Liver (tissue), 9 donors: Measurements from ENCODE around the gene ARPC4. TPM values are rescaled to one million over a fixed set of nuclear protein-coding genes. Genes with fewer than 3 reads are reported as not detected.

Source experiments
- DNase-seq: peaks from one replicate; pipeline ENCODE4 v3.0.0-alpha.2; 2017; ENCODE audit warnings: low spot score
- H3K27ac ChIP-seq, 2 donors: one replicate each; pipeline ENCODE4 v1.7.0; 2013; ENCODE audit warnings: inconsistent platforms in 2 of 2, low read length in 2 of 2, control low read depth in 1 of 2, low read depth in 1 of 2, mild to moderate bottlenecking in 1 of 2
- H3K27me3 ChIP-seq, 4 donors: one replicate each; pipeline versions ENCODE4 v1.6.1 to v1.7.0; 2013; ENCODE audit warnings: low read length in 3 of 4, inconsistent platforms in 1 of 4, mild to moderate bottlenecking in 1 of 4, moderate library complexity in 1 of 4; ENCODE audit not compliant: control insufficient read depth in 4 of 4, insufficient read depth in 4 of 4
- H3K36me3 ChIP-seq, 4 donors: one replicate each; pipeline versions ENCODE4 v1.6.1 to v1.7.0; 2013; ENCODE audit warnings: low read length in 3 of 4, mild to moderate bottlenecking in 3 of 4, low read depth in 1 of 4, moderate library complexity in 1 of 4; ENCODE audit not compliant: control insufficient read depth in 4 of 4, insufficient read depth in 3 of 4
- H3K4me1 ChIP-seq, 4 donors: one replicate each; pipeline versions ENCODE4 v1.6.1 to v1.7.0; 2013; ENCODE audit warnings: low read length in 3 of 4, mild to moderate bottlenecking in 3 of 4, moderate library complexity in 1 of 4; ENCODE audit not compliant: control insufficient read depth in 4 of 4, insufficient read depth in 4 of 4
- H3K4me3 ChIP-seq, 3 donors: one replicate each; pipeline versions ENCODE4 v1.6.1 to v1.7.0; 2013; ENCODE audit warnings: low read length in 3 of 3, control low read depth in 1 of 3, low read depth in 1 of 3, mild to moderate bottlenecking in 1 of 3
- H3K9ac ChIP-seq, 2 donors: one replicate each; pipeline ENCODE4 v1.7.0; 2013; ENCODE audit warnings: low read length in 2 of 2, mild to moderate bottlenecking in 2 of 2, moderate library complexity in 2 of 2, control low read depth in 1 of 2, low read depth in 1 of 2
- H3K9me3 ChIP-seq, 4 donors: one replicate each; pipeline versions ENCODE4 v1.6.1 to v1.7.0; 2013; ENCODE audit warnings: low read length in 3 of 4; ENCODE audit not compliant: control insufficient read depth in 4 of 4
- EGR1 ChIP-seq, 2 donors: IDR thresholded peaks; 2 replicates each; pipeline ENCODE4 v1.6.1; 2016 to 2018; ENCODE audit warnings: antibody characterized with exemption in 2 of 2, low read depth in 2 of 2
- FOXA1 ChIP-seq: IDR thresholded peaks from 2 replicates; pipeline ENCODE4 v1.6.1; 2016; ENCODE audit warnings: antibody characterized with exemption
- FOXA2 ChIP-seq: IDR thresholded peaks from 2 replicates; pipeline ENCODE4 v1.6.1; 2016; ENCODE audit warnings: antibody characterized with exemption
- GABPA ChIP-seq, 2 donors: IDR thresholded peaks in 1 of 2; conservative IDR thresholded peaks in 1 of 2; 2 replicates each; pipeline ENCODE4 v1.6.1; 2016; ENCODE audit warnings: antibody characterized with exemption in 2 of 2, mild to moderate bottlenecking in 1 of 2, moderate library complexity in 1 of 2
- HNF4A ChIP-seq, 2 donors: conservative IDR thresholded peaks; 2 replicates each; pipeline ENCODE4 v1.6.1; 2016; ENCODE audit warnings: antibody characterized with exemption in 2 of 2, mild to moderate bottlenecking in 2 of 2
- HNF4G ChIP-seq: IDR thresholded peaks from 2 replicates; pipeline ENCODE4 v1.6.1; 2016; ENCODE audit warnings: antibody characterized with exemption
- RAD21 ChIP-seq, 2 donors: IDR thresholded peaks; 2 replicates each; pipeline ENCODE4 v1.6.1; 2016; ENCODE audit warnings: antibody characterized with exemption in 2 of 2, mild to moderate bottlenecking in 2 of 2
- RXRA ChIP-seq, 2 donors: IDR thresholded peaks; 2 replicates each; pipeline ENCODE4 v1.6.1; 2017 to 2018; ENCODE audit warnings: antibody characterized with exemption in 2 of 2, mild to moderate bottlenecking in 1 of 2
- SP1 ChIP-seq: IDR thresholded peaks from 2 replicates; pipeline ENCODE4 v1.6.1; 2018; ENCODE audit warnings: antibody characterized with exemption, mild to moderate bottlenecking
- TAF1 ChIP-seq: conservative IDR thresholded peaks from 2 replicates; pipeline ENCODE4 v1.6.1; 2016; ENCODE audit warnings: antibody characterized with exemption, mild to moderate bottlenecking
- YY1 ChIP-seq: IDR thresholded peaks from 2 replicates; pipeline ENCODE4 v1.6.1; 2016; ENCODE audit warnings: antibody characterized with exemption, mild to moderate bottlenecking
- WGBS: extraction: QIAGEN DNeasy Blood & Tissue Kit; methylation state at CpG from one replicate; pipeline ENCODE4 v1.1.7; 2013; 5-methylcytosine and 5-hydroxymethylcytosine counted together
- polyA plus RNA-seq, 2 donors: library from polyadenylated mRNA; stranded (reverse) in 1 of 2; unstranded in 1 of 2; fragments of 200-250 nt in 1 of 2; fragments of >200 nt in 1 of 2; fragmentation: Nextera tagmentation in 1 of 2; extraction: Ambion mirVana in 1 of 2; gene quantifications; one replicate each; pipeline versions ENCODE4 v1.2.1 to v1.2.3, GENCODE V29; 2013 to 2015
- total RNA-seq, 2 donors: library from RNA; depleted of rRNA; stranded (reverse); fragments of >200 nt; gene quantifications; one replicate each; pipeline ENCODE4 v1.2.3, GENCODE V29; 2014
- TF ChIP-seq, protein P1 (sequence below): fragments of 150-350 bp; IDR thresholded peaks from 2 replicates; pipeline ENCODE4 v1.5.1; 2017; ENCODE audit warnings: improper control_type of control experiment, low read depth, low read length; ENCODE audit not compliant: missing input control
- TF ChIP-seq, protein P2 (sequence below): IDR thresholded peaks from 2 replicates; pipeline ENCODE4 v1.6.1; 2016; ENCODE audit warnings: antibody characterized with exemption
- TF ChIP-seq, protein P3 (sequence below): IDR thresholded peaks from 2 replicates; pipeline ENCODE4 v1.6.1; 2016; ENCODE audit warnings: antibody characterized with exemption
- TF ChIP-seq, protein P4 (sequence below): IDR thresholded peaks from 2 replicates; pipeline ENCODE4 v1.6.1; 2016; ENCODE audit warnings: antibody characterized with exemption, mild to moderate bottlenecking
- TF ChIP-seq, protein P5 (sequence below): IDR thresholded peaks from 2 replicates; pipeline ENCODE4 v1.6.1; 2016; ENCODE audit warnings: antibody characterized with exemption
- donor health status: healthy.
- donor health status: healthy.
- donor health status: healthy.
- donor health status: healthy.
- donor health status: healthy.

Gene ARPC4
- total and polyA plus RNA-seq, 4 donors: 22.1 to 53.6 (median 52.5) TPM

DNA sequence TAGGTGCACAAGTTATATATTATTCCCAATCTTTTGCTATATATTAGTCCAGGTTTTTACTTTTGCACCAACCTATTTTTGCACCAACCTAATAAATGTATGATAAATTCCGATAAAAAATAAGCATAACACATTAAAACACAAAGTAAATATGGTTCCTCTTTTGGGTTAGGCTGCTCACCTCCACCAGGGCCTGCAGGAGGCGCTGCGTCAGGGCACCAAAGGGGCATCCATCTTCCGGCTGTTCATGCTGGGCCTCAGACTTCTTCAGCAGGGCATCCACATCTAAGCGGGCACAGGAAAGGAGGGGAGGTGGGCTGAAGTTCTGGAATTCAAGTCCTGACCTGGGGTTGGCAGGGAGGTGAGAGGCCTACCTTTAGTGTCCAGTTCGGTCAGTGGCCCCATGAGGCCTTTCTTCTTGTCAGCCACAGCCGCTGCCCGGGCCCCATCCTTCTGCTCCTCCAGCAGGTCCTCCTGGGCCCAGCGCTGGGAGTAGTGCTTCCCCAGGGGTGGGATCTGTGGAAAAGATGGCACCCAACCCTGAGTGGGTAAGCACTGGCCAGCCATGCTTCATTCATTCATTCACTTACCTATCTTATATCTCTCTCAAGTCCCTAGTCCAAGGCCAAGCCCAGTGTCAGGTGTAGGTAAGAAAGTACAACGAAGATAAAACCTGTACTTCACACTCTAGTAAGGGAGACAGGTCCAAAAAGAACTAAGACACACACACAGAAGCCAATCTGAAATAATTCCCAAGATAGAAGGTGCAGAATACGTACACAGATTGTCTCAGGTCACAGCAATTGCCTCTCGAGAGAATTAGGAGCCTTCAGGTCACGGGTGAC is 5.8 kb upstream of the ARPC4 start:
- no peak overlapping the region for H3K27ac ChIP-seq
- no peak overlapping the region for H3K9ac ChIP-seq
- no peak for TF ChIP-seq SP1
- TF ChIP-seq HNF4A (conservative IDR thresholded peaks at IDR 0.05): no peak
- no peak for TF ChIP-seq TAF1
- TF ChIP-seq RAD21 (IDR thresholded peaks at IDR 0.05): peak in 1 of 2 donors; percentile 12
- WGBS: 96% methylated on average over 13 of the region's 13 CpGs
- no peaks in the 10 kb centered on the region for H3K27me3 ChIP-seq
- H3K36me3 ChIP-seq: peaks cover 2 to 51% (median 38%) of the 10 kb centered on the region in 4 donors
- no peak for DNase-seq
- no peaks in the 10 kb centered on the region for H3K9me3 ChIP-seq
- H3K4me3 ChIP-seq: no peak overlapping the region
- H3K4me1 ChIP-seq: peaks cover 0 to 19% (median 11%) of the 10 kb centered on the region in 4 donors

DNA sequence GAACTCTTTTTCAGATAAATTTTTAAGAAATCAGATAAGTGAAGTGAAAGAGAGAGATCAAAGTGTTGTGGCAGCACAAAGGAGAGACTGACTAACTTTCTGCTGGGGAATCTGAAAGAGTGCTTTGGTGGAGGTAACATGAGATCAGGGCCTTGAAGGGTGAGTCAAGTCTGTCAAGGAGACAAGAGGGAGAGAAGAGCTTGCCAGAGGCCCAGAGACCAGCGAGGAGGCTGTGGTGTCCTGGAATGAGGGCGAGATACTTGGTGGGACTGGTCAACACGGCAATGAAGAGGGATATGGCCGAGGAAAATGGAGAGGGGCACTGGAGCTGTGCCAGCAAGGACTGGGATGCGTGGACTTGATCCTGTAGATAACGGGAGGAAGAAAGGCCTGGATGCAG is 5.2 kb upstream of the ARPC4 start:
- WGBS: 95% methylated on average over 6 of the region's 6 CpGs
- H3K27ac ChIP-seq: no peak overlapping the region
- H3K9ac ChIP-seq: no peak overlapping the region
- H3K4me1 ChIP-seq: peaks cover 0 to 15% (median 8%) of the 10 kb centered on the region in 4 donors
- H3K36me3 ChIP-seq: peaks cover 2 to 50% (median 38%) of the 10 kb centered on the region in 4 donors
- TF ChIP-seq FOXA2 (no peak), TAF1 (no peak), SP1 (no peak), FOXA1 (no peak), EGR1 (IDR thresholded peaks at IDR 0.05; ENCODE audit: low read depth in 2 of 2) (no peak), RXRA (IDR thresholded peaks at IDR 0.05) (no peak), HNF4G (no peak), YY1 (no peak), GABPA (IDR thresholded peaks at IDR 0.05 in 1 of 2, conservative IDR thresholded peaks at IDR 0.05 in 1 of 2) (no peak), HNF4A (conservative IDR thresholded peaks at IDR 0.05) (no peak)
- TF ChIP-seq, protein P1, sequence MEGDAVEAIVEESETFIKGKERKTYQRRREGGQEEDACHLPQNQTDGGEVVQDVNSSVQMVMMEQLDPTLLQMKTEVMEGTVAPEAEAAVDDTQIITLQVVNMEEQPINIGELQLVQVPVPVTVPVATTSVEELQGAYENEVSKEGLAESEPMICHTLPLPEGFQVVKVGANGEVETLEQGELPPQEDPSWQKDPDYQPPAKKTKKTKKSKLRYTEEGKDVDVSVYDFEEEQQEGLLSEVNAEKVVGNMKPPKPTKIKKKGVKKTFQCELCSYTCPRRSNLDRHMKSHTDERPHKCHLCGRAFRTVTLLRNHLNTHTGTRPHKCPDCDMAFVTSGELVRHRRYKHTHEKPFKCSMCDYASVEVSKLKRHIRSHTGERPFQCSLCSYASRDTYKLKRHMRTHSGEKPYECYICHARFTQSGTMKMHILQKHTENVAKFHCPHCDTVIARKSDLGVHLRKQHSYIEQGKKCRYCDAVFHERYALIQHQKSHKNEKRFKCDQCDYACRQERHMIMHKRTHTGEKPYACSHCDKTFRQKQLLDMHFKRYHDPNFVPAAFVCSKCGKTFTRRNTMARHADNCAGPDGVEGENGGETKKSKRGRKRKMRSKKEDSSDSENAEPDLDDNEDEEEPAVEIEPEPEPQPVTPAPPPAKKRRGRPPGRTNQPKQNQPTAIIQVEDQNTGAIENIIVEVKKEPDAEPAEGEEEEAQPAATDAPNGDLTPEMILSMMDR: no peak
- TF ChIP-seq, protein P2, sequence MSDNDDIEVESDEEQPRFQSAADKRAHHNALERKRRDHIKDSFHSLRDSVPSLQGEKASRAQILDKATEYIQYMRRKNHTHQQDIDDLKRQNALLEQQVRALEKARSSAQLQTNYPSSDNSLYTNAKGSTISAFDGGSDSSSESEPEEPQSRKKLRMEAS: no peak
- TF ChIP-seq, protein P3, sequence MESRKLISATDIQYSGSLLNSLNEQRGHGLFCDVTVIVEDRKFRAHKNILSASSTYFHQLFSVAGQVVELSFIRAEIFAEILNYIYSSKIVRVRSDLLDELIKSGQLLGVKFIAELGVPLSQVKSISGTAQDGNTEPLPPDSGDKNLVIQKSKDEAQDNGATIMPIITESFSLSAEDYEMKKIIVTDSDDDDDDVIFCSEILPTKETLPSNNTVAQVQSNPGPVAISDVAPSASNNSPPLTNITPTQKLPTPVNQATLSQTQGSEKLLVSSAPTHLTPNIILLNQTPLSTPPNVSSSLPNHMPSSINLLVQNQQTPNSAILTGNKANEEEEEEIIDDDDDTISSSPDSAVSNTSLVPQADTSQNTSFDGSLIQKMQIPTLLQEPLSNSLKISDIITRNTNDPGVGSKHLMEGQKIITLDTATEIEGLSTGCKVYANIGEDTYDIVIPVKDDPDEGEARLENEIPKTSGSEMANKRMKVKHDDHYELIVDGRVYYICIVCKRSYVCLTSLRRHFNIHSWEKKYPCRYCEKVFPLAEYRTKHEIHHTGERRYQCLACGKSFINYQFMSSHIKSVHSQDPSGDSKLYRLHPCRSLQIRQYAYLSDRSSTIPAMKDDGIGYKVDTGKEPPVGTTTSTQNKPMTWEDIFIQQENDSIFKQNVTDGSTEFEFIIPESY: no peak
- TF ChIP-seq, protein P4, sequence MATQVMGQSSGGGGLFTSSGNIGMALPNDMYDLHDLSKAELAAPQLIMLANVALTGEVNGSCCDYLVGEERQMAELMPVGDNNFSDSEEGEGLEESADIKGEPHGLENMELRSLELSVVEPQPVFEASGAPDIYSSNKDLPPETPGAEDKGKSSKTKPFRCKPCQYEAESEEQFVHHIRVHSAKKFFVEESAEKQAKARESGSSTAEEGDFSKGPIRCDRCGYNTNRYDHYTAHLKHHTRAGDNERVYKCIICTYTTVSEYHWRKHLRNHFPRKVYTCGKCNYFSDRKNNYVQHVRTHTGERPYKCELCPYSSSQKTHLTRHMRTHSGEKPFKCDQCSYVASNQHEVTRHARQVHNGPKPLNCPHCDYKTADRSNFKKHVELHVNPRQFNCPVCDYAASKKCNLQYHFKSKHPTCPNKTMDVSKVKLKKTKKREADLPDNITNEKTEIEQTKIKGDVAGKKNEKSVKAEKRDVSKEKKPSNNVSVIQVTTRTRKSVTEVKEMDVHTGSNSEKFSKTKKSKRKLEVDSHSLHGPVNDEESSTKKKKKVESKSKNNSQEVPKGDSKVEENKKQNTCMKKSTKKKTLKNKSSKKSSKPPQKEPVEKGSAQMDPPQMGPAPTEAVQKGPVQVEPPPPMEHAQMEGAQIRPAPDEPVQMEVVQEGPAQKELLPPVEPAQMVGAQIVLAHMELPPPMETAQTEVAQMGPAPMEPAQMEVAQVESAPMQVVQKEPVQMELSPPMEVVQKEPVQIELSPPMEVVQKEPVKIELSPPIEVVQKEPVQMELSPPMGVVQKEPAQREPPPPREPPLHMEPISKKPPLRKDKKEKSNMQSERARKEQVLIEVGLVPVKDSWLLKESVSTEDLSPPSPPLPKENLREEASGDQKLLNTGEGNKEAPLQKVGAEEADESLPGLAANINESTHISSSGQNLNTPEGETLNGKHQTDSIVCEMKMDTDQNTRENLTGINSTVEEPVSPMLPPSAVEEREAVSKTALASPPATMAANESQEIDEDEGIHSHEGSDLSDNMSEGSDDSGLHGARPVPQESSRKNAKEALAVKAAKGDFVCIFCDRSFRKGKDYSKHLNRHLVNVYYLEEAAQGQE: no peak
- TF ChIP-seq, protein P5, sequence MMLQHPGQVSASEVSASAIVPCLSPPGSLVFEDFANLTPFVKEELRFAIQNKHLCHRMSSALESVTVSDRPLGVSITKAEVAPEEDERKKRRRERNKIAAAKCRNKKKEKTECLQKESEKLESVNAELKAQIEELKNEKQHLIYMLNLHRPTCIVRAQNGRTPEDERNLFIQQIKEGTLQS: no peak
- no peaks in the 10 kb centered on the region for H3K9me3 ChIP-seq
- DNase-seq: no peak
- no peaks in the 10 kb centered on the region for H3K27me3 ChIP-seq
- no peak overlapping the region for H3K4me3 ChIP-seq
